Measurements from ENCODE around the gene CD300LB.
"Not testable (repeated sequence)": the region's sequence is repeated elsewhere in the genome, so short reads cannot be mapped to it uniquely, and the experiment has no call there.

Gene CD300LB

DNA sequence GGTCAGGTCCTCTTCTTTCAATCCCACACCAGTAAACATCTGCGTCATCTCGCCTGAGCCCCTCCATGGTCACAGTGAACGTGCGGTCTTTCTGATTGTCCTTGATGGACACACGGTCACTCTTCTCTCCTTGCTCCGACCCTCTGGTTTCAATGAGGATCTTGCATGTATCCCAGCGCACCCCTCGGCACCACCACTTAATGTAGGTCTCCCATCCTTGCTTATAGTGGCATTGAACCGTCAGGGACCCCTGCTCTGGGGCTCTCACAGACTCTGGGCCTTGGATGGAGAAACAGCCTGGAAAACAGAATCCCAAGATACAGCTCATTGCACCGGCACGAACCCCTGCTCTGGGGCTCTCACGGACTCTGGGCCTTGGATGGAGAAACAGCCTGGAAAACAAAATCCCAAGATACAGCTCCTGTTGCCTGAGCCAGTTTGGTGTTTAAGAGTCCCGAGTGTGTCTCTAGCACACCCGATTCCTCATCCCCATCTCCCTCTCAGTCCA is 5.4 kb downstream of the CD300LB start:
- DNase-seq (ENCODE audit: low read depth) = no peak

- DNase-seq (ENCODE audit: low read depth) = no peak
Observed at GRCh38 chr17:74525465-74525725, 5.9 kb downstream of the CD300LB start.

DNA sequence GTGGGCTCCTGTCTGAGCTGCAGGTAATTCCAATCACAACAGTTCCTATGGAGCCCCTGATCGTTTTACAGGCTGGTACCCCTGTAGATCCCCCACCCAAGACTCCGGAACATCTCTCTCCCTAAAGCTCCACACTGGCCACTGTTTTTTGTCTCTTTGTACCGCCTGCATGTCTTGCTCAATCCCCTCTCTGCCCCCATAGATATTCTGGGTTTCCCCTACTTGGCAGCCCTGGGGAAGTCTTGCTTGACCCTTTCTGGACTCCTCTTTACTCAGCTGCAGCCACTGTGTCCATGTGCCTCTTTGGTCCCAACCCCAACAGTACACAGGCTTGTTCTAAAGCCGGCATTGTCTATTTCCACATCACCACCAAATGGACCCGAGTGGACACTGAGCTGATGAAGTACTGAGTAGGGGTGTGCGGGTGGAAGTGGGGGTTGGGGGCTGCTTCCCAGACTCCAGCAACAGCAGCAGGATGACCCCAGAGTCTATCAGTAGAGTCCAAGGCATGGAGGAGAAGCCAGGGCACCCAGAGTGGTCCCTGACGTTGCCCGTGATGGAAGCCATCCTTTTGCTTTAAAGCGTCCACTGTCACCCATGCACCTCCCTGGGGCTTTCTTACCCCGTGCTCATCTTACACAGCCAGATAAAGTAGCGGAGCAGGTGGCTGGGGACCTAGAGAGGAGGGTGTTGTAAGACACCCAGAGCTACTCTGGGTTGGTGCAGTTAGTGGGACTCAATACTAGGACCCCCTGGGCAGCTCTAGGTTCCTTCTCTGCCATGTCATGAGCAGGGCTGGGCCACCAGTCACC is 6.4 kb downstream of the CD300LB start:
- DNase-seq (ENCODE audit: low read depth) = no peak

DNA sequence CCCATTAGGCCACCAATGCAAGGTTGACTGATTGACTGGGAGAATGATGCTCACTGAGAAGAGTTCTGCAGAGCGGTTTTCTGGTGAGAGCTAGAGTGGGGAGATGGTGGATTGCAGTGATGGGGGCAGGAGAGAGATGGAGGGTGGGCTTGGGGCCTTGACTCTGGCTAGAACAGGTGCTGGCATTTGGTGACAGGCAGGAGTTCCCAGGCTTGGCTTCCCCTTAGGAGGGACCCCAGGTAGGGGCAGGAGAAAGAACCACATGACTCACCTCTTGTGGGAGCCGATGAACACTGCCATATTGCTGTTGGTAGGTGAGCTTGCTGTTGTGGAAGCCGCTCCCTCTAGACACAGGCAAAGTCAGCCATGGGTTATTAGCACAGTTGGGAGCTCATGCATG is 8.0 kb downstream of the CD300LB start:
- DNase-seq (ENCODE audit: low read depth) = no peak

GRCh38 chr17:74522381-74523105 is 8.7 kb downstream of the CD300LB start:
- DNase-seq (ENCODE audit: low read depth) = no peak

- no peak for DNase-seq (ENCODE audit: low read depth)
Observed at GRCh38 chr17:74521701-74522201, 9.5 kb downstream of the CD300LB start.

- DNase-seq (ENCODE audit: low read depth) = no peak
Observed at GRCh38 chr17:74520790-74521480, 10.3 kb downstream of the CD300LB start.

GRCh38 chr17:74520016-74520434 is 11.2 kb downstream of the CD300LB start:
- DNase-seq (ENCODE audit: low read depth) = no peak

DNA sequence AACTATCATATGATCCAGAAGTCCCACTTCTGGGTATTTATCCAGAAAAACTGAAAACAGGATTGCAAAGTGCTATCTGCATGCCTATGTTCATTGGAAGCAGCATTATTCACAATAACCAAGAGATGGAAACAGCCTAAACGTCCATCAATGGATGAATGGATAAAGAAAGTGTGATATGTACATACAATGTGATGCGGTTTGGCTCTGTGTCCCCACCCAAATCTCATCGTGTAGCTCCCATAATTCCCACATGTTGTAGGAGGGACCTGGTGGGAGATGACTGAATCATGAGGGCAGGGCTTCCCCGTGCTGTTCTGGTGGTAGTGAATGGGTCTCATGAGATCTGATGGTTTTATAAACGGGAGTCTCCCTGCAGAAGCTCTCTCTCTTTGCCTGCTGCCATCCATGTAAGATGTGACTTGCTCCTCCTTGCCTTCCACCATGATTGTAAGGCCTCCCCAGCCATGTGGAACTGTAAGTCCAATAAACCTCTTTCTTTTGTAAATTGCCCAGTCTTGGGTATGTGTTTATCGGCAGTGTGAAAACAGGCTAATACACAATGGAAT is 12.8 kb downstream of the CD300LB start:
- DNase-seq (ENCODE audit: low read depth) = not testable (repeated sequence)

DNA sequence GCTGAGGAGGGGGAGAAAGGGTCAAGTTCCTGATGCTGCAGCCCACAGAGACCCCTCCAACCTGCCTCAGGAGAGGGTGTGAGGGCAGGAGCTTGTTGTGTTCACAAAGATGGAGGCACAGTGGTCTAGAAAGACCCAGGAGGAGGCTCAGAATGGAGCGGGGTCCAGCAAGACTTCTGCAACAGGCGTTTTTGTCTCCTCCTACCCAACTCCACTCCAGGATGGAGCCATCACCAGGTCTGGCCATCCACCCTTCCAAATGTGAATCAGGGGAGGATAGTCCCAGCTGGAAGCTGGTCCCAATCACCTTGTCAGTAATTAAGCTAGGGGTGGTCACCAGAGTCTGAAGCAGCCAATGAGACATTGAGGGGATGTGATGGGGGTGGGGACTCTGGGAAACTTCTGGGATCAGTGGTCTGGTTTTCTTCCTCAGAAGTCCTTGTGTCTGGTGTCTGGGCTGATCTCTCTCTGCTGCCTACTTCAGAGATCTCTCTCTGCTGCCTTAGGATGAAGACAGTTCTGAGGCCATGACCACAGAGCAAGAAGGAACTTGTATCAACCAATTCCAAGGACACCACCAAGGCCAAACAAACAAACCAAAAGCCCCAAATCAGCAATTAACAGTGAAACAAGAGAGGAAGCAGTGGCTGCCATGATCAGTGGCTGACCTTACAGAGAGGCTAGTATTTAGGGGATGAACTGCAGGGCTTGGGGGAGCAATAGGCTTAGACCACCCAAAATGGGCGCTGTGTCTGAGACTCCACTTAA is 14.5 kb downstream of the CD300LB start:
- no peak for DNase-seq (ENCODE audit: low read depth)

GRCh38 chr17:74515941-74516340 is 15.3 kb downstream of the CD300LB start:
- DNase-seq (ENCODE audit: low read depth) = no peak

DNA sequence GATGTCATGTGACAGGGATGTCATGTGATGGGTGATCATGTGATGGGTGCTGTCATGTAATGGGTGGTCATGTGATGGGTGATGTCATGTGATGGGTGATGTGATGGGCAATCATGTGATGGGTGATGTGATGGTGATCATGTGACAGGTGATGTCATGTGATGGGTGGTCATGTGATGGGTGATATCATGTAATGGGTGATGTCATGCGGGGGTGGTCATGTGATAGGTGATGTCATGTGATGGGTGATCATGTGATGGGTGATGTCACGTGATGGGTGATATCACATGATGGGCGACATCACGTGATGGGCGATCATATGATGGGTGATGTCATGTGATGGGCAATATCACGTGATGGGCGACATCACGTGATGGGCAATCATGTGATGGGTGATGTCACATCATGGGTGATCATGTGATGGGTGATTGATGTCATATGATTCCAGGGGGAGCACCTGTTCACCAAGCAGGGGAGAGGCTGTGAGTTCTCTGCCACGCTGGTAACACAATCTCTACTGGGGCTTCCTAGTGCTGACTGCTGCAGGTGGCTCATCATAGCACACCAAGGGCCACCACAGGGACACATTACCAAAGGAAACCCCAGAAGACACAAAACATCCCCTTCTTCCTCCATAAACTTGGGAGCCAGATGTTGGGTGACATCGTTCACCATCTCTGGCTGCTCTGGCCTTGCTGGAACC is 16.5 kb downstream of the CD300LB start:
- DNase-seq (ENCODE audit: low read depth) = peak; percentile 23

DNA sequence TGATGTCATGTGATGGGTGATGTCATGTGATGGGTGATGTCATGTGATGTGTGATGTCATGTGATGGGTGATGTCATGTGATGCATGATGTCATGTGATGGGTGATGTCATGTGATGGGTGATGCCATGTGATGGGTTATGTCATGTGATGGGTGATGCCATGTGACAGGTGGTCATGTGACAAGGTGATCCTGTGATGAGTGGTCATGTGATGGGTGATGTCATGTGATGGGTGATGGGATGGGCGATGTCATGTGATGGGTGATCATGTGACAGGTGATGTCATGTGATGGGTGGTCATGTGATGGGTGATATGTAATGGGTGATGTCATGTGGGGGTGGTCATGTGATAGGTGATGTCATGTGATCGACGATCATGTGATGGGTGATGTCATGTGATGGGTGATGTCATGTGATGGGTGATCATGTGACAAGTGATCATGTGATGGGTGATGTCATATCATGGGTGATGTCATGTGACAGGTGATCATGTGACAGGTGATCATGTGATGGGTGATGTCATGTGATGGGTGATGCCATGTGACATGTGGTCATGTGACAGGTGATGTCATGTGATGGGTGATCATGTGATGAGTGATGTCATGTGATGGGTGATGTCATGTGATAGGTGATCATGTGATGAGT is 17.2 kb downstream of the CD300LB start:
- DNase-seq (ENCODE audit: low read depth) = peak; percentile 14

GRCh38 chr17:74512624-74513091 is 18.6 kb downstream of the CD300LB start:
- DNase-seq (ENCODE audit: low read depth) = no peak

GRCh38 chr17:74512036-74512435 is 19.2 kb downstream of the CD300LB start:
- DNase-seq (ENCODE audit: low read depth) = no peak

- no peak for DNase-seq (ENCODE audit: low read depth)
Observed at GRCh38 chr17:74508156-74508555, 23.1 kb downstream of the CD300LB start.

- DNase-seq (ENCODE audit: low read depth) = not testable (repeated sequence)
Observed at GRCh38 chr17:74503949-74504348, 27.3 kb downstream of the CD300LB start.

GRCh38 chr17:74502861-74503260 is 28.4 kb downstream of the CD300LB start:
- no peak for DNase-seq (ENCODE audit: low read depth)

GRCh38 chr17:74499992-74500391 is 31.3 kb downstream of the CD300LB start:
- DNase-seq (ENCODE audit: low read depth) = no peak

DNA sequence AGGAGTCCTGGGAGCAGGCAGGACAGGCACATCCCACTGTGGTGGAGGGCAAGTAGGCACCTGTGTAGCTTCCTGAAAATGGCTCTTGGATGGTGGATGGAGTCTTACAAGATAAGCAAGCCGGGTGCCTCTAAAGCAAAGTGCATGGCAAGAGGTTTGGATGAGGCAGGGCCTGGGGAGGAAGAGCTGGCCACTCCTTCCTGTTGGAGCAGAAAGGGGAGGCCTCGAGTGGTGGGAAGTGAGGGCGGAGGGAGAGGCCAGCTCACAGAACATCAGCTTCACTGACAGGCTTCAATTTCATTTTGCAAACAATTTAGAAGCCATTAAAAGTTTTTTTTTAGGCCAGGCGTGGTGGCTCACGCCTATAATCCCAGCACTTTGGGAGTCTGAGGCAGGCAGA is 33.8 kb downstream of the CD300LB start:
- DNase-seq (ENCODE audit: low read depth) = no peak

Measured in T-helper 22 cell (primary cell).